HG02852 (cell line): Measurements from ENCODE around the gene RGS10.
"Not testable (repeated sequence)": the region's sequence is repeated elsewhere in the genome, so short reads cannot be mapped to it uniquely, and the experiment has no call there.

Experiments
- ATAC-seq: cut with Tn5 transposase; IDR thresholded peaks from one replicate; pipeline ENCODE4 v1.9.1; 2021; ENCODE audit warnings: mild to moderate bottlenecking, moderate library complexity; ENCODE audit not compliant: unreplicated experiment

Gene RGS10, protein sequence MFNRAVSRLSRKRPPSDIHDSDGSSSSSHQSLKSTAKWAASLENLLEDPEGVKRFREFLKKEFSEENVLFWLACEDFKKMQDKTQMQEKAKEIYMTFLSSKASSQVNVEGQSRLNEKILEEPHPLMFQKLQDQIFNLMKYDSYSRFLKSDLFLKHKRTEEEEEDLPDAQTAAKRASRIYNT

DNA sequence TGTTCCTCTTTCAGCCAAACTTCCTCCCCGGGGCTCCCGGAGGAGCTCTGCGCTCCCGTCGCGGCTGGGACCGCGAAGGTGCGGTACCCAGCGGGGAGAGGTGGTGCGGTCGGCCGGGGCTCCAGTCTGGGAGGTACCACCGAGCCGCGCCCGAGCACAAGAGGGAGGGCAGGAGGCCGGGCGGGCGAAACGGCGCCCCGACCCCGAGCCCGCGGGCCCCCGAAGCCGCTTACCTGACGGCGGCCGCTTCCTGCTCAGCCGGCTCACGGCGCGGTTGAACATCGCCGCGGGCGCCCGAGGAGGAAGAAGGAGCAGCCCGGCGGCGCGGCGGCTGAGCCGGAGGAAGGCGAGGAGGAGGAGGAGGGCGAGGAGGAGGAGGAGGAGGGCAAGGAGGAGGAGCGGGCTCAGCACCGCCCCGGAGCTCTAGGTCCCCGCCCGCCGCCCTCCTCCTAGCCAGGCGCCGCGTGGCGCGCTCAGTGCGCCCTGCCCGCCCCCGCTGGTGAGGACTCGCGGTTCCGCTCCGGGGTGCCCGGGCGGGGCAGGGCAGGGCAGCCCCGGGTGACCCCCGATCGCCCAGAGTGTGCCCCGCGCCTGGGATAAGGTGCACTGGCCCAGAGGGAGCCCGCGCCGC, at the start of gene RGS10:
Gene RGS10 (minus strand): TSS at position 363 of the 631 bp plus-strand sequence. CDS start 81 bp downstream, at position 282.
- peak; percentile 75 for ATAC-seq

DNA sequence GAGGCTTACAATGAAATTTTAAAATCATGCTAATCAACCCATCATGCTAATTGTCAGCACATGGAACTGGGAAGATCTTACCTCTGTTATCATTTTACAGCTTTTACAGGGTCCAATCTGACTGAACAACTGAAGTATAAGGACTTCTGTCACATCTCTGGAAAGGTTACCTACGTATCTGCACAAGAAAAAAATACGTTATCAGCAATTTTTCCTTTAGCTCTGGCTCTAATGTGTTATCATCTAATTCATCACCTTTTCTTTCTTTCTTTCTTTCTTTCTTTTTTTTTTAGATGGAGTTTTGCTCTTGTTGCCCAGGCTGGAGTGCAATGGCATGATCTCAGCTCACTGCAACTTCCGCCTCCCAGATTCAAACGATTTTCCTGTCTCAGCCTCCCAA, 45.6 kb upstream of the RGS10 start:
- ATAC-seq, result no peak

DNA sequence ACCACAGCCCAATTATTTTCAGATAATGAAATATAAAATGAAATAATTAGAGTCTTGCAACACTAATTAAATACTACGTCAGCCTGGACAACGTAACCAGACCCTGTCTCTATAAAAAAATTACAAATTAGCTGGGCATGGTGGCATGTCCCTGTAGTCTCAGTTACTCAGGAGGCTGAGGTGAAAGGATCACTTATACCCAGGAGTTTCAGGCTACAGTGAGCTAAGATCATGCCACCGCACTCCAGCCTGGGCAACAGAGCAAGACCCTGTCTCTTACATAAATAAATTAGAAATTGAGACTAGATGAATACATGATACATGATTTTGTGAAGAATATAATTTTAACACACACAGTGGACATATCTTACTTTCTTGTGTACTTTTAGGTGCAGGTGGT, 35.8 kb upstream of the RGS10 start:
- no peak for ATAC-seq

DNA sequence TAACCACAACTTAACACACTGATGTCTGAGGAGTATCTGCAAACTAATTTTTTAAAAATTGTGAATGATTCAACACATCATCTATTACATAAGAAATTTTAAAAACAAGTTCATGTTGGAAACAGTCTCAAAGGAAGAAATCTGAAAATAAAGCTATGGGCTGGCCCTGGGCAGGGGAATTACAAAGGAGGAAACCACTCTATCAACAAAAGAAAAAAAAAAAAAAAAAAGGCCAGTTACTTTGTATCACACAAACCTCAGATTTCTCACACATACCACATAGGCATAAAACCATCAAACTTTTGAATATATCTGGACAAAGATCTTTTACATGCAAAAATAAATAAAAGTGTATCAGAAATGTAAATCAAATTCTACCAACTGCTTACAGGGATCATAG, 33.5 kb upstream of the RGS10 start:
- no peak for ATAC-seq

DNA sequence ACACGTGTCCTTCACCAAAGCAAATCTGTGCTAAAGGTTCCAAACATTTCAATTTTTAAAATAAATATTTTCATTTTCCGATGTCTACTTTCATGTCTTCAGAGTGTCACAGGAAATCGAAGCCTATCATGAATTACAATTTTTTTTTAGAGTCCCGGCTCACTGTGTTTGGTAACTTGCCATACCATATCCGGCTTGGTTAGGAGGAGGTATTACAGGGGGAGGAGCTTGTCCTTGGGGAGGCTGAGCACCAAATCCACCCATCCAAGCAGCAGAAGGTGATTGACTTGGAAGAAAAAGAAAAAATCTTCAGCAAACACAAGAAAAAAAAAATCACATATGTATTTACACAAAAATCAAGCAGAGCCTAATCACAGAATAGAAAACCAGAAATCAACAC, 33.0 kb upstream of the RGS10 start:
- ATAC-seq, result no peak

DNA sequence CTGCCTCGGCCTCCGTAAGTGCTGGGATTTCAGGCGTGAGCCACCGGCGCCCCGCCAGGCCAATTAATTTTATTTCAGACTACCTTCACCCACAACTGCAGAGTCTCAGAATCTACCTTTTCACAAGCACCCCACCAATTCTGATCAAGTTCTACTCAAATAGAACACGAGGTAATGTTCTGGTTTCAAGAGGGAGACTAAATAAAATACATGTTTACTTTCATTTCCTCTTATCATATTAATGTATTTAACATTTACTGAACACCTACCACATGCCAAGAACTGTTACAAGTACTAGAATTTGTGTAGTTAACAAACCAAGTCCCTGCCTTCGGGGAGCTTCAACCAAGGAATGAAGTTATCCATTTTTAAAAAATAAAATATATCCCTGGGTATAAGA, 25.5 kb upstream of the RGS10 start:
- ATAC-seq, result no peak

DNA sequence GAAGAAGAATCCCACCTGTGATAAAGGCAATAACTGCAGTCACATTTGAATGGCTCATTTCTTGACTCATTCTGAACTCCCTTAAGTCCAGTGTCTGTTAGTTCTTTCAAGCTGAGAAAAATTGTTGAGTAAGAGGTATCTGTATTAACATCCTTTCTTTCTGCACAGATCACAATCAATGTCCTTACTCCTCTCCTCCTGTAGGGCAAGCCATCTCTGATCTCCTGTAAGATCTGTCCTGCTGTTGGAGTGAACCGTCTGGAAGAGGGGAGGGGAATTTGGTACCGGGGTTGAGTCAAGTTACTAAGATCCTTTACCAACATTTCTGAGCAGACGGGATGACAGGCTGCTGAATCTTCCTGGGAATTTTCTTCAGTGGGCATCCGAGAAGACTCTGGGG, 19.6 kb upstream of the RGS10 start:
- ATAC-seq, result no peak

DNA sequence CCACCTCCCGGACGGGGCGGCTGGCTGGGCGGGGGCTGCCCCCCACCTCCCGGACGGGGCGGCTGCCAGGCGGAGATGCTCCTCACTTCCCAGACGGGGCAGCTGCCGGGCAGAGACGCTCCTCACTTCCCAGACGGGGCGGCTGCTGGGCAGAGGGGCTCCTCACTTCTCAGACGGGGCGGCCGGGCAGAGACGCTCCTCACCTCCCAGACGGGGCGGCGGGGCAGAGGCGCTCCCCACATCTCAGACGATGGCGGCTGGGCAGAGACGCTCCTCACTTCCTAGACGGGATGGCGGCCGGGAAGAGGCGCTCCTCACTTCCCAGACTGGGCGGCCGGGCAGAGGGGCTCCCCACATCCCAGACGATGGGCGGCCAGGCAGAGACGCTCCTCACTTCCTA, 17.0 kb upstream of the RGS10 start:
- not testable (repeated sequence) for ATAC-seq

DNA sequence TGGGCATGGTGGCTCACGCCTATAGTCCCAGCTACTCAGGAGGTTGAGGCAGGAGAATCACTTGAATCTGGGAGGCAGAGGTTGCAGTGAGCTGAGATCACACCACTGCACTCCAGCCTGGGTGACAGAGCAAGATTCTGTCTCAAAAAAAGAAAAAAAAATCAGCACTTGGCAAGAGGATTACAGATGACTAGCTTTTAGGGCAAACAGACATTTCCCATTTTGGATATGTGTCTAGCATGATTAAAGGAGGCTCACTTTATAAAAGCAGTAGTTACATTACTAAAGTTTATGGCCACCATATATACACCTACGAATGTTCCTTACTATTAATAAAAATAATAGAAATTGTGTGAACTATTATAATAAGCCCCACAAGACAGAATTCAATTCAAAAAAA, 13.6 kb upstream of the RGS10 start:
- ATAC-seq, result not testable (repeated sequence)

DNA sequence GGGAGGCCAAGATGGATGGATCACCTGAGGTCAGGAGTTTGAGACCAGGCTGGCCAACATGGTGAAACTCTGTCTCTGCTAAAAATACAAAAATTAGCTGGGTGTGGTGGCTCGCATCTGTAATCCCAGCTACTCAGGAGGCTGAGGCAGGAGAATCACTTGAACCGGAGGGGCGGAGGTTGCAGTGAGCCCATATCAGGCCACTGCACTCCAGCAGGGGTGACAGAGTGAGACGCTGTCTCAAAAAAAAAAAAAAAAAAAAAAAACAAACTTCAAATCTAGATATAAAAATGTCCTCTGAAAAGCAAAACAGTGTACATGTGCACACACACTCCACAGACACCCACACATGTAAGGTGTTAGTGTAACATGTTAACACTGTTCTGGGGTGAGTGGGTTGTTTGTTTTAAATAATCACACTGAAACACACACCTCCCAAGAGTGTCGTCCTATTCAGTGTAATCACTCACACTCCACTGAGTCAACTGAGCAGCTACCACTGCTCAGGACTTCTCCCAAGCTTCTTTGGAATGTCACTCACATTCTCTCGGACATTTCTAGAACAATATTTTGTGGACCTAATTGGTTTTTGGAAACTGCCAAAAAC, 12.8 kb upstream of the RGS10 start:
- ATAC-seq, result no peak

DNA sequence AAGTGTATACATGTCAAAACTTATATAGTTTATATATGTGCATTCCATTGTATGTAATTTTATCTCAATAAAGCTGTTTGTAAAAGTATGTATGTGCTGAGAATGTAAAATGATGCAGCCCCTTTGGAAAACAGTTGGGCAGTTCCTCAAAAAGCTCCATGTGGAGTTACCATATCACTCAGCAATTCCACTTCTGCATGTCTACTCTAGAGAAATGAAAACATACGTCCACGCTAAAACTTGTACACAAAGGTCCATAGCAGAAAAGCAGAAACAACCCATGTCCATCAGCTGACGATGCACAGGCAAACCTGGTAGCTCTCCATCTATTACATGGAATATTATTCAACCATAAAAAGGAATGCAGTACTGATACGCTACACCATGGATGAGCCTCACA, 8.3 kb upstream of the RGS10 start:
- no peak for ATAC-seq

DNA sequence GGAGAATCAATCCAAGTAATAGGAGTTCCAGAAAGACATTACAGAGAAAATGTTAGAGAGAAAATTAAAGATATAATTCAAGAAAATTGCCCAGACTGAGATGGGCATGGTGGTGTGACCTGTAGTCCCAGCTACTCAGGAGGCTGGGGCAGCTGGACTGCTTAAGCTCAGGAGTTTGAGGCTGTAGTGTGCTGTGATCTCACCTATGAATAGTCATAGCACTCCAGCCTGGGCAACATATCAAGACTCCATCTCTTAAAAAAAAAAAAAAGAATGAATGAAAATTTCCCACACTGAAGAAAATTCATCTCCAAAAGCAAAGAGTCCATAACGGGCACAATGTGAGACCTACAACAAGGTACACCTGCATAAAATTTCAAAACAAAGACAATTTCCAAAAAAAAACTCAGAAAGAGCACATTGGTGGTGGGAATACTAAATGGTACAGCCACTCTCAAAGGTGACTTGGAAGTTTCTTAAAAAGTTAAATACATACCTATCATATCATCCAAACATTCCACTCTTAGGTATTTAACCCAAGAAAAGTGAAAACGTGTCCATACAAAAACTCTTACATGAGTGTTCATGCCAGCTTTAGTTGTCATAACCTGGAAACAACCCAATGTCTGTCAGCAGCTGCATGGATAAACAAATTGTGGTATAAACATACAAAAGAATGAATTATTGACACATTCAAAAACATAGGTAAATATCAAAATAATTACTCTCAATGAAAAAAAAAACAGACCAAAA, 6.9 kb upstream of the RGS10 start:
- ATAC-seq, result no peak

DNA sequence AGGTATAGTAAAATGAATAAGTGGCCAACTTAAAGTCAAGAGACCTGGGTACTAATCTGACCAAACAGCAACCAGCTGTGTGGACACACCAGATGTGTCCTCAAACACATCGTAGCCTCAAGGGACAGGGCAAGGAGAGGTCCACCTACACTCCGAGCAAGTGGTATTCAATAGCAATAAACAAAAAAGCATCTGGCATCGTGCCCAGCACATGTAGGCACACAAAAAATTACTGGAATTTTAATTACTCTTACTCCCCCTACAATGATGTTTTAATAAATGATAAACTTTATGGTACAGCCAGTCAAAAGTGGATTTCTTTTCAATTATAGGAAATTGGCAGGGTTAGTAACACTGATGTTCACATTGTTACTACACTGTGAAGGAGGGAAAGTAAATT, 3.5 kb upstream of the RGS10 start:
- ATAC-seq, result no peak

DNA sequence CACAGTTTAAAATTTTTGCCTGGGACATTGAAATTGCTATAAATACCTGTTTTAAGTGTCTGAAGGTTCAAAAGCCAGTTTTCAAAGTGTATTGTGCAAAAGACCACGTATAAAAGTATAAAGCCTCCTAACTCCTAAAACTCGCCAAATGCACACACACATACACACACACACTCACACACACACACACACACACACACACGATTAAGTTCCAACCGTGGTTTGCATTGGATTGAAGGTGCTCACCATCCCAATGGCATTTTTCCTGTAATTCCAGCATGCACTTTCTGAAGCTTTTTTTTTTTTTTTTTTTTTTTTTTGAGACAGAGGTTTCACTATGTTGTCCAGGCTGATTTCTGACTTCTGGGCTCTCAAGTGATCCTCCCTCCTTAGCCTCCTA, 2.8 kb upstream of the RGS10 start:
- ATAC-seq, result no peak

DNA sequence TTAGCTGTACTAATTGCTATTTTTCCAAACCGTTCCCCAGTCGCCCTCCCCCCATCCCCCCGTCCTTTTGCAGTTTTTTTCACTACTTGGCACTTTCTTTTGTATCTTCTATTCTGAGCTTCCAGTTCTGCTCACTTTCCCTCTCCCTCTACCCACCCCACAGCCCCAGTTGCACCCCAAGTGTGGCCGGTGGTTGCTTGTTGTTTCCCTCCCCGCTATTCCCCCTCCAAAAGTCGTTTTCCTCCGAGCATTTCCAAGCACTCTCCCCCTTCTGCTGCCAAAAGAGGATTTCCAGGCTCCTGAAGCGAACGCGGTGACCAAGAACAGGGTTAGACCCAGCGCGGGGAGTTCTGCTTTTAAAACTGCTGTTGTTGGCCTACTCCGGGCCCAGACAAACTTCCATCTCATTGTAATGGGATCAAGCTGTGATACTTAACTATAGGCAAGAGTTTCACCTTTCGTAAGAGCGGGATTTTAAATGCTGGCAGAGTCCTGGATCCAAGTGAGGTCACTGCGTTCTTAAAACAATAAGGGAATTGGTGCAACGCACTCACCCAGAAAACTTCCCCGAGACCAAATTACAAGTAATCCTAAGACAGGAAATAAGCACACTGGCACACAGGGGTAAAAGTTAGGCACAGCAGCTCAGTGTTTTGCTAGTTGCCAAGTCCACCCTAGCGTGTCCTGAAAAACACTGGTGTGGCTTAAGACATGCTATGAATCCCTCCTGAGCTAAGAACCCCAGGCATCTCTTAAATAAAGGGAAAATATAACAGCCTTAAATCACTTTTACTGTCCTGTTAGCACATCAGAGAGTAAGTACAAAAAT, 1.5 kb upstream of the RGS10 start:
- no peak for ATAC-seq

DNA sequence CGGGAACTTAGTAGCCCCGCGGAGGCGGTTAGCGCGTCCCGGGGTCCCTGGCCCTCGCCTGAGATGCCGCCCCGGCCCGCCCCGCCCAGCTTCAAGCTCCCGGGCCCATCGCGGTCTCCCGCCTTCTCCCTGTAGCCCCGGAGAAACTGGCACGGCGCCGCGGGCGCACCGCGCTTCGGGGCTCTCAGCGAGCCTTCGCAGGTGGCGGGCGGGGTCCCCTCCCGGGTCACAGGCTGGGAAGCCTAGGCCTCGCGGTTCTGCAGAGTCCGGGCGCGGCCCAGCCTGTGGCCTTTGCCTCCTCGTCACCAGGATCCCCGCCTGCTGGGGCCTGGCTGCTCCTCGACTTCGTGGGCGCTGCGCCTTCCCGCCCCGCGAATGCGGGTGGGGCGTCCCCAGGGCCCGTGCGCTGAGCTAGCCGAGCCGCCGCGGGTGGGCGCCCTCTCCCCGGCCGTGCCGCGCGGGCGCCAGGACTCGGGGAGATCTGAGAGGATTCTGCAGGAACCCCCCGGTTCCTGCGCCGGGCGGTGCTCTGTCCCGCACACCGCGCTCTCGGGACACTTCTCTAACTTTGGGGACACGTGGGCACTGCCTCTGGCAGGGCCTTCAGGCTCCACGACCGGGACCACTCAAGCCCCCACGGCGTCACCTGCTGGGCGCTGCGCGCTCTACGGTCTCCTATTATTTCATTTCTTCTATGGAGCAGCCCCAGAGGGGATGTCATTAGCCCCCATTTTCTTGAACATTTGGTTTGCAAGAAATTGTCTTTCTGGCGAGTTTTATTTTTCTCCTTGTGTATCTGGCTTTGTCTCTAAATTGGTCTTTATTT, 682 bp upstream of the RGS10 start:
- ATAC-seq, result peak; percentile 38

DNA sequence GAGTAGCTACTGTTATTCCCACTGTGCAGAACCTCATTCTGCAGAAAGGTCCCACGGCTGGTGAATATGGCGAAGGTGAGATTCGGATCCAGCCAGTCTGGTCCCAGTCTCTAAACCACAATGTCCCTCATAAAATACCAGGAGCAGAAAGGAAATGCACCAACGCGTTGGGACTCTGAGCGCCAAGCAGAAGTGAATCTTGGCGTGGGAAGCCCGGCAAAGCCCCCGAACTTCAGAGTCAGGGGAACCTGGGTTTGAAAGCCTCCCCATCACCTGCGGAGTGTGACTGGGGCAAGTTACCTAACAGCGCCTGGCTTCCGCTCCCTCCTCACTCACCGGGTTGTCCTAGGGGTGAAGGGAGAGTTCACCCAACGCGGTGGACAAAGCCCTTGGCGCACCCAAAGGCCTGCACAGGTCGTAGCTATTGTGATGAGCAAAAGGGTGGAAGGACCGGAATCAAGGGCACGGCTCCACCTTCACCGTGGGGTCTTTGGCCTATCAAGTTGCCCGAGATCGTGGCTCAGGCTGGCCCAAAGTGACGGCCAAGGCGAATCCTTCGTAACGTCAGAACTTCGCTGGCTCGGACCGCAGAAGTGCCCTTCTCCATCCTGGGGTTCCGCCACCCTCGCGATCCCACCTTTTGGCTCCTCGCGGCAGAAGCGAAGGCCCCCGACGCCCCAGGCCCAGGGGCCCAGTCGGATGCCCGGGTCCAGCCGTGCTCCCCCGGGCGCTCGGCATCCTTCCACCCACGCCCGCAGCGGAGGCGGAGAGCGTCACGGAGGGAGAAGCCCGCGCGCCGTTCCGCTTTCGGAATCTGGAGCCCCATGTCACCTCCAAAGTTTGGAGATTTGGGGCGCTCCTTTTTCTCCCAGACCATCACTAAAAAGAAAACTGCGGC, 811 bp downstream of the RGS10 start:
- peak; percentile 20 for ATAC-seq

DNA sequence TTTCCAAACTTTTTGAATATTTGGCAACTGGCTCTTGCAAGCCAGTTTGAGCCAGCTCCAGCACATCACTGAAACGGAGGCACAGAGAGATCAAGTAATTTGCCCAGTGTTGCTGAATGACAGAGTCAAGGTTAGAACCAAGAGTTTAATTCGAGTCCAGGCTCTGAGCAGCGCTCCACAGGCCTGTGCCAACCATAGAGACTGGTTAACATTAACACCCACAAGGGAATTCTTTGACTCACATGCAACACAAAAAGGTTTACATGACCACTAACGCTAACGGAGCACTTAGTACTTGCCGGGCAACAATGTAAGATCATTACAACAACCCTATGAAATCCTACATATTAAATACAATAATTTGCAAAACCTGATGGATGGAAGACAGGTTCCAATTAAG, 1.5 kb downstream of the RGS10 start:
- no peak for ATAC-seq

DNA sequence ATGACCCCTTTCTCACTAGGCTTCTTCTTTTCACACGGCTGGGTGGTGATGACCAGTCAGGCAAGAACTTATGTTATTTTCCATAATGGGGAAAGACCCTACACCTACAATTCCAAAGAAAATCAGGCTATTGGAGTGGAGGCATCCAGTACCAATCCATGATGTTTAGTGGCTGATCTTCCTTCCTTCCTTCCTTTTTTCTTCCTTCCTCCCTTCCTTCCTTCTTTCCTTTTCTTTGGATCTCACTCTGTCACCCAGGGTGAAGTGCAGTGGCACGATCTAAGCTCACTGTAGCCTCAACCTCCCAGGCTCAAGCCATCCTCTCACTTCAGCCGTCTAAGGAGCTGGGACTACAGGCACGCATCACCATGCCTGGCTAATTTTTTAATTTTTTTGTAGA, 2.5 kb downstream of the RGS10 start:
- ATAC-seq, result no peak
